OCI-LY3 (cell line): ENCODE measurements around the gene TRIM24.

Experiments
- CTCF ChIP-seq: fragments of 200-600, 300-600 bp; sonication (generic); IDR thresholded peaks from 2 replicates; pipeline ENCODE4 v1.5.1; 2014; ENCODE audit warnings: antibody characterized with exemption, low read length, low read depth
- EZH2phosphoT487 ChIP-seq: fragments of 200-600 bp; shearing (Covaris generic); IDR thresholded peaks from 2 replicates; pipeline ENCODE4 v1.6.1; 2018; ENCODE audit warnings: antibody characterized with exemption, mixed run types, low read depth

GRCh38 chr7:138478499-138478908 is 18.4 kb downstream of the TRIM24 start:
- no peak for TF ChIP-seq EZH2phosphoT487
- TF ChIP-seq CTCF = no peak
